GM21576 (cell line): Measurements from ENCODE around the gene SPAG16.
"Not testable (repeated sequence)": the region's sequence is repeated elsewhere in the genome, so short reads cannot be mapped to it uniquely, and the experiment has no call there.

ENCODE experiments used
- ATAC-seq: cut with Tn5 transposase; IDR thresholded peaks from one replicate; pipeline ENCODE4 v1.9.1; 2021; ENCODE audit warnings: mild to moderate bottlenecking, moderate library complexity; ENCODE audit not compliant: unreplicated experiment

SPAG16 gene

GRCh38 chr2:213980883-213981282 lies 696.6 kb downstream of the SPAG16 start:
- ATAC-seq, result no peak

- ATAC-seq, result no peak
These were observed 704.9 kb downstream of the SPAG16 start for GRCh38 chr2:213989207-213989606.

- no peak for ATAC-seq
These were observed 707.3 kb downstream of the SPAG16 start for GRCh38 chr2:213991453-213992108.

- ATAC-seq, result no peak
These were observed 711.3 kb downstream of the SPAG16 start for GRCh38 chr2:213995400-213996105.

- not testable (repeated sequence) for ATAC-seq
These were observed 714.7 kb downstream of the SPAG16 start for GRCh38 chr2:213998976-213999375.

- ATAC-seq, result no peak
These were observed 720.2 kb downstream of the SPAG16 start for GRCh38 chr2:214004463-214004862.

GRCh38 chr2:214005337-214005736 lies 721.1 kb downstream of the SPAG16 start:
- no peak for ATAC-seq

- ATAC-seq, result no peak
These were observed 722.3 kb downstream of the SPAG16 start for GRCh38 chr2:214006601-214007000.

- ATAC-seq, result no peak
These were observed 727.4 kb downstream of the SPAG16 start for GRCh38 chr2:214011676-214012075.

- no peak for ATAC-seq
These were observed 730.4 kb downstream of the SPAG16 start for GRCh38 chr2:214014551-214015220.

GRCh38 chr2:214019229-214019972 lies 735.1 kb downstream of the SPAG16 start:
- ATAC-seq, result no peak

GRCh38 chr2:214019973-214020345 lies 735.7 kb downstream of the SPAG16 start:
- no peak for ATAC-seq

- no peak for ATAC-seq
These were observed 744.9 kb downstream of the SPAG16 start for GRCh38 chr2:214029190-214029589.

- no peak for ATAC-seq
These were observed 747.3 kb downstream of the SPAG16 start for GRCh38 chr2:214031566-214031965.

GRCh38 chr2:214034417-214034816 lies 750.2 kb downstream of the SPAG16 start:
- ATAC-seq, result no peak

GRCh38 chr2:214035091-214035852 lies 751.0 kb downstream of the SPAG16 start:
- no peak for ATAC-seq

- ATAC-seq, result no peak
These were observed 751.7 kb downstream of the SPAG16 start for GRCh38 chr2:214035921-214036320.

GRCh38 chr2:214038186-214038585 lies 753.9 kb downstream of the SPAG16 start:
- ATAC-seq, result no peak

GRCh38 chr2:214050731-214051130 lies 766.5 kb downstream of the SPAG16 start:
- ATAC-seq, result no peak

- no peak for ATAC-seq
These were observed 767.3 kb downstream of the SPAG16 start for GRCh38 chr2:214051585-214051984.

GRCh38 chr2:214052235-214052634 lies 768.0 kb downstream of the SPAG16 start:
- ATAC-seq, result no peak
